K562 (cell line): ENCODE results near the gene INSR. TPM values are rescaled to one million over a fixed set of nuclear protein-coding genes. Genes with fewer than 3 reads are reported as not detected.

Source experiments
- ESRRA ChIP-seq: fragments of 450-650 bp; IDR thresholded peaks from 2 replicates; pipeline ENCODE4 v1.6.1; 2014; ENCODE audit warnings: low read depth, mild to moderate bottlenecking, moderate library complexity, borderline replicate concordance
- FOS ChIP-seq: IDR thresholded peaks from 3 replicates; pipeline ENCODE4 v1.6.1; 2011; ENCODE audit not compliant: insufficient read length; ENCODE audit errors: extremely low read depth
- POLR2AphosphoS2 ChIP-seq: IDR thresholded peaks from 2 replicates; pipeline ENCODE4 v1.6.1; 2012; ENCODE audit warnings: low read length, improper control_type of control experiment
- RBM25 ChIP-seq: fragments of 200-400 bp; formaldehyde crosslinking; IDR thresholded peaks from 2 replicates; pipeline ENCODE4 v1.6.1; 2018; ENCODE audit warnings: low read length, low read depth, moderate library complexity; ENCODE audit not compliant: severe bottlenecking
- SIN3B ChIP-seq: fragments of 450-650 bp; IDR thresholded peaks from 2 replicates; pipeline ENCODE4 v1.6.1; 2017; ENCODE audit warnings: low read depth, mild to moderate bottlenecking, moderate library complexity
- ZFPM2 ChIP-seq: fragments of 250-450 bp; sonication (Bioruptor Pico); IDR thresholded peaks from 2 replicates; pipeline ENCODE4 v1.5.1; 2022; ENCODE audit warnings: mild to moderate bottlenecking
- ZNF174 ChIP-seq: fragments of 250-450 bp; sonication (Bioruptor Pico); IDR thresholded peaks from 2 replicates; pipeline ENCODE4 v1.4.0; 2020; ENCODE audit warnings: mild to moderate bottlenecking
- ZNF41 ChIP-seq: fragments of 250-450 bp; sonication (Bioruptor Pico); conservative IDR thresholded peaks from 2 replicates; pipeline ENCODE4 v1.4.0; 2020; ENCODE audit warnings: mild to moderate bottlenecking
- polyA plus RNA-seq, 8 experiments: library from polyadenylated mRNA; depleted of rRNA in 4 of 8; stranded (reverse) in 5 of 8; unstranded in 3 of 8; fragments of >200 nt; fragmentation: Nextera tagmentation in 2 of 8; fragmentation: Illumina TruSeq in 1 of 8; extraction: Ambion mirVana in 2 of 8; extraction: Trizol in 1 of 8; gene quantifications; 2 replicates each; pipeline versions ENCODE4 v1.2.1 to v1.2.3, GENCODE V29; 2011 to 2014; ENCODE audit warnings: inconsistent platforms in 1 of 8, missing spikeins in 1 of 8
- total RNA-seq, 7 experiments: library from RNA; depleted of rRNA in 6 of 7; stranded (reverse); fragments of >200 nt in 6 of 7; fragmentation: Illumina TruSeq in 2 of 7; extraction: Trizol in 2 of 7; gene quantifications; 2 replicates each; pipeline versions ENCODE4 v1.2.1 to v1.2.3, GENCODE V29; 2011 to 2021; ENCODE audit warnings: low replicate concordance in 1 of 7
- TF ChIP-seq, protein P1 (sequence below): fragments of 150-350 bp; IDR thresholded peaks from 2 replicates; pipeline ENCODE4 v1.6.1; 2014; ENCODE audit warnings: low read depth, mild to moderate bottlenecking, low read length, borderline replicate concordance
- TF ChIP-seq, protein P2 (sequence below): fragments of 450-650 bp; IDR thresholded peaks from one replicate; pipeline ENCODE4 v1.6.1; 2018; ENCODE audit warnings: mild to moderate bottlenecking, moderate library complexity; ENCODE audit not compliant: partially characterized antibody
- TF ChIP-seq, protein P3 (sequence below): fragments of 450-650 bp; IDR thresholded peaks from 2 replicates; pipeline ENCODE4 v1.6.1; 2016; ENCODE audit warnings: mild to moderate bottlenecking
- TF ChIP-seq, protein P4 (sequence below): sonication (generic); formaldehyde crosslinking; IDR thresholded peaks from 2 replicates; pipeline ENCODE4 v1.4.0; 2020; ENCODE audit warnings: mild to moderate bottlenecking, missing genetic modification reagents
- TF ChIP-seq, protein P5 (sequence below): sonication (generic); formaldehyde crosslinking; IDR thresholded peaks from 2 replicates; pipeline ENCODE4 v1.9.0; 2022; ENCODE audit warnings: mild to moderate bottlenecking, missing genetic modification reagents

The INSR gene
- total and polyA plus RNA-seq, 9 of the 15 experiments (the other 6 are each of a cell fraction or from before 2014, with no cell fraction given): 0.04 to 0.88 (median 0.41) TPM

DNA sequence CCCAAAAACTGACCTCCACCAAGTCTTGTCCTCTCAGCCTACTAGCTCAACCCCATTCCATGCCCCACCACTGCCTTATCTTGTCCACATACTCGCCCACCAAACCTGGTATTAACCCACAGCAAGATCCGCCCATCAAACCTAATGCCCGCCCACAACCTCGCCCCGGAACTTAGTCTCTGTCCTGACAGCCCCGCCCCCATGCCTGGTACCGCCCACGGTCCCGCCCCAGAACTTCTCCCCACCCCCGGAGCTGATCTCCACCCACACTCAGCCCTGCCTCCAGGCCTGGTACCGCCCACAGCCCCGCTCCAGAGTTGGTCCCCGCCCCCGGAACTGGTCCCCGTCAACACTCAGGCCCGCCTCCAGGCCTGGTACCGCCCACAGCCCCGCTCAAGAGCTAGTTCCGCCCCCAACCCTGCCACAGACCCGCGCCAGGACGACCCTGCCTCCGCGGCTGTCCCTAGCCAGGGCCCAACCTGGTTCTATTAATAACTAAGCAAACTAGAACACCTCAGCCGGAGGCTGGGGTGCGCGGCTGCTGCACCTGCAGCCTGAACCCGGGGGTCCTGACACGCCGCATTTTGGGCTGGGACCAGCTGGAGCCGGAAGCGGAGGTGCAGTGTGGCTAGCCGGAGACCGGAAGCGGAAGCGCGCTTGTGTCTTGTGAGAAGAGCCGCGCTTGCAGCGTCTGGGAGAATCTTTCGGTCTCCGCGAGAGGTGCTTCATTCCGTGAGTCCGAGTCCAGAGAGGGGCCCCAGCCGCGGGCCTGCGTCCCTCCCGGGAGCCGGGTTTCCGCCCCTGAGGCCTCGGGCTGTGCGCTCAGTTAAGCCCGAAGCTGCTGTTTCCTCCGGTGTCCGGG is 224.9 kb downstream of the INSR start, which contains the start of gene ZNF557 (continued):
- TF ChIP-seq, protein P1, sequence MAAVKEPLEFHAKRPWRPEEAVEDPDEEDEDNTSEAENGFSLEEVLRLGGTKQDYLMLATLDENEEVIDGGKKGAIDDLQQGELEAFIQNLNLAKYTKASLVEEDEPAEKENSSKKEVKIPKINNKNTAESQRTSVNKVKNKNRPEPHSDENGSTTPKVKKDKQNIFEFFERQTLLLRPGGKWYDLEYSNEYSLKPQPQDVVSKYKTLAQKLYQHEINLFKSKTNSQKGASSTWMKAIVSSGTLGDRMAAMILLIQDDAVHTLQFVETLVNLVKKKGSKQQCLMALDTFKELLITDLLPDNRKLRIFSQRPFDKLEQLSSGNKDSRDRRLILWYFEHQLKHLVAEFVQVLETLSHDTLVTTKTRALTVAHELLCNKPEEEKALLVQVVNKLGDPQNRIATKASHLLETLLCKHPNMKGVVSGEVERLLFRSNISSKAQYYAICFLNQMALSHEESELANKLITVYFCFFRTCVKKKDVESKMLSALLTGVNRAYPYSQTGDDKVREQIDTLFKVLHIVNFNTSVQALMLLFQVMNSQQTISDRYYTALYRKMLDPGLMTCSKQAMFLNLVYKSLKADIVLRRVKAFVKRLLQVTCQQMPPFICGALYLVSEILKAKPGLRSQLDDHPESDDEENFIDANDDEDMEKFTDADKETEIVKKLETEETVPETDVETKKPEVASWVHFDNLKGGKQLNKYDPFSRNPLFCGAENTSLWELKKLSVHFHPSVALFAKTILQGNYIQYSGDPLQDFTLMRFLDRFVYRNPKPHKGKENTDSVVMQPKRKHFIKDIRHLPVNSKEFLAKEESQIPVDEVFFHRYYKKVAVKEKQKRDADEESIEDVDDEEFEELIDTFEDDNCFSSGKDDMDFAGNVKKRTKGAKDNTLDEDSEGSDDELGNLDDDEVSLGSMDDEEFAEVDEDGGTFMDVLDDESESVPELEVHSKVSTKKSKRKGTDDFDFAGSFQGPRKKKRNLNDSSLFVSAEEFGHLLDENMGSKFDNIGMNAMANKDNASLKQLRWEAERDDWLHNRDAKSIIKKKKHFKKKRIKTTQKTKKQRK: no peak
- TF ChIP-seq SIN3B (peak; percentile 76), ZFPM2 (CRISPR knock-in tag) (no peak), ESRRA (peak; percentile 67; the same call in 1 of the 2 replicates), ZNF41 (CRISPR knock-in tag) (no peak), RBM25 (no peak), ZNF174 (CRISPR knock-in tag) (no peak), POLR2AphosphoS2 (no peak), FOS (no peak)
- TF ChIP-seq, protein P2, sequence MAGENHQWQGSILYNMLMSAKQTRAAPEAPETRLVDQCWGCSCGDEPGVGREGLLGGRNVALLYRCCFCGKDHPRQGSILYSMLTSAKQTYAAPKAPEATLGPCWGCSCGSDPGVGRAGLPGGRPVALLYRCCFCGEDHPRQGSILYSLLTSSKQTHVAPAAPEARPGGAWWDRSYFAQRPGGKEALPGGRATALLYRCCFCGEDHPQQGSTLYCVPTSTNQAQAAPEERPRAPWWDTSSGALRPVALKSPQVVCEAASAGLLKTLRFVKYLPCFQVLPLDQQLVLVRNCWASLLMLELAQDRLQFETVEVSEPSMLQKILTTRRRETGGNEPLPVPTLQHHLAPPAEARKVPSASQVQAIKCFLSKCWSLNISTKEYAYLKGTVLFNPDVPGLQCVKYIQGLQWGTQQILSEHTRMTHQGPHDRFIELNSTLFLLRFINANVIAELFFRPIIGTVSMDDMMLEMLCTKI: no peak
- TF ChIP-seq, protein P3, sequence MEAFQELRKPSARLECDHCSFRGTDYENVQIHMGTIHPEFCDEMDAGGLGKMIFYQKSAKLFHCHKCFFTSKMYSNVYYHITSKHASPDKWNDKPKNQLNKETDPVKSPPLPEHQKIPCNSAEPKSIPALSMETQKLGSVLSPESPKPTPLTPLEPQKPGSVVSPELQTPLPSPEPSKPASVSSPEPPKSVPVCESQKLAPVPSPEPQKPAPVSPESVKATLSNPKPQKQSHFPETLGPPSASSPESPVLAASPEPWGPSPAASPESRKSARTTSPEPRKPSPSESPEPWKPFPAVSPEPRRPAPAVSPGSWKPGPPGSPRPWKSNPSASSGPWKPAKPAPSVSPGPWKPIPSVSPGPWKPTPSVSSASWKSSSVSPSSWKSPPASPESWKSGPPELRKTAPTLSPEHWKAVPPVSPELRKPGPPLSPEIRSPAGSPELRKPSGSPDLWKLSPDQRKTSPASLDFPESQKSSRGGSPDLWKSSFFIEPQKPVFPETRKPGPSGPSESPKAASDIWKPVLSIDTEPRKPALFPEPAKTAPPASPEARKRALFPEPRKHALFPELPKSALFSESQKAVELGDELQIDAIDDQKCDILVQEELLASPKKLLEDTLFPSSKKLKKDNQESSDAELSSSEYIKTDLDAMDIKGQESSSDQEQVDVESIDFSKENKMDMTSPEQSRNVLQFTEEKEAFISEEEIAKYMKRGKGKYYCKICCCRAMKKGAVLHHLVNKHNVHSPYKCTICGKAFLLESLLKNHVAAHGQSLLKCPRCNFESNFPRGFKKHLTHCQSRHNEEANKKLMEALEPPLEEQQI: no peak
- TF ChIP-seq, protein P4, sequence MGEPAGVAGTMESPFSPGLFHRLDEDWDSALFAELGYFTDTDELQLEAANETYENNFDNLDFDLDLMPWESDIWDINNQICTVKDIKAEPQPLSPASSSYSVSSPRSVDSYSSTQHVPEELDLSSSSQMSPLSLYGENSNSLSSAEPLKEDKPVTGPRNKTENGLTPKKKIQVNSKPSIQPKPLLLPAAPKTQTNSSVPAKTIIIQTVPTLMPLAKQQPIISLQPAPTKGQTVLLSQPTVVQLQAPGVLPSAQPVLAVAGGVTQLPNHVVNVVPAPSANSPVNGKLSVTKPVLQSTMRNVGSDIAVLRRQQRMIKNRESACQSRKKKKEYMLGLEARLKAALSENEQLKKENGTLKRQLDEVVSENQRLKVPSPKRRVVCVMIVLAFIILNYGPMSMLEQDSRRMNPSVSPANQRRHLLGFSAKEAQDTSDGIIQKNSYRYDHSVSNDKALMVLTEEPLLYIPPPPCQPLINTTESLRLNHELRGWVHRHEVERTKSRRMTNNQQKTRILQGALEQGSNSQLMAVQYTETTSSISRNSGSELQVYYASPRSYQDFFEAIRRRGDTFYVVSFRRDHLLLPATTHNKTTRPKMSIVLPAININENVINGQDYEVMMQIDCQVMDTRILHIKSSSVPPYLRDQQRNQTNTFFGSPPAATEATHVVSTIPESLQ (CRISPR knock-in tag): no peak
- TF ChIP-seq, protein P5, sequence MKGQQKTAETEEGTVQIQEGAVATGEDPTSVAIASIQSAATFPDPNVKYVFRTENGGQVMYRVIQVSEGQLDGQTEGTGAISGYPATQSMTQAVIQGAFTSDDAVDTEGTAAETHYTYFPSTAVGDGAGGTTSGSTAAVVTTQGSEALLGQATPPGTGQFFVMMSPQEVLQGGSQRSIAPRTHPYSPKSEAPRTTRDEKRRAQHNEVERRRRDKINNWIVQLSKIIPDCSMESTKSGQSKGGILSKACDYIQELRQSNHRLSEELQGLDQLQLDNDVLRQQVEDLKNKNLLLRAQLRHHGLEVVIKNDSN (CRISPR knock-in tag): no peak
